Heart left ventricle (tissue), 13 donors: ENCODE measurements around the gene ARHGAP26.

Experiments
- POLR2A ChIP-seq, 2 donors: fragments of 450-650 bp; IDR thresholded peaks; one replicate each; pipeline ENCODE4 v1.6.1; 2017; ENCODE audit warnings: antibody characterized with exemption in 2 of 2, mild to moderate bottlenecking in 2 of 2, moderate library complexity in 2 of 2
- TF ChIP-seq, protein P1 (sequence below), 12 donors: fragments of 200-600 bp; sonication (generic) in 4 of 12; IDR thresholded peaks; one replicate each; pipeline versions ENCODE4 v1.5.0 to v1.8.0; 2018 to 2022; ENCODE audit warnings: antibody characterized with exemption in 12 of 12, mild to moderate bottlenecking in 5 of 12
- donor health status: ischemic (EF 13 %, LVEDD 7.1; RV severe dilation, severe dysfunction).
- donor health status: DM: no; HTN: yes; CAD: no.
- donor health status: DM: no; HTN: no; CAD: no.
- donor health status: ischemic (EF 25% LVEDD 6.9; RV normal size, moderate dysfunction).
- donor health status: ischemic (EF 25% LVEDD 5.7; RV mildly dilated, moderate dysfunction).
- donor health status: ischemic (EF 35%, LVEDD 5.7; RV mildly dilated, moderate dysfunction).
- donor health status: nonischemic (EF 11% LVEDD 7.7; RV severe dilation, severe dysfunction).
- donor health status: DM: yes; HTN: yes; CAD: no.
- donor health status: PGD.
- donor health status: ischemic (EF 29% LVEDD 5.4; RV normal size, mild dysfunction).
- donor health status: nonischemic (EF 23%, LVEDD 6.1; RV moderate dilation, normal function).

DNA sequence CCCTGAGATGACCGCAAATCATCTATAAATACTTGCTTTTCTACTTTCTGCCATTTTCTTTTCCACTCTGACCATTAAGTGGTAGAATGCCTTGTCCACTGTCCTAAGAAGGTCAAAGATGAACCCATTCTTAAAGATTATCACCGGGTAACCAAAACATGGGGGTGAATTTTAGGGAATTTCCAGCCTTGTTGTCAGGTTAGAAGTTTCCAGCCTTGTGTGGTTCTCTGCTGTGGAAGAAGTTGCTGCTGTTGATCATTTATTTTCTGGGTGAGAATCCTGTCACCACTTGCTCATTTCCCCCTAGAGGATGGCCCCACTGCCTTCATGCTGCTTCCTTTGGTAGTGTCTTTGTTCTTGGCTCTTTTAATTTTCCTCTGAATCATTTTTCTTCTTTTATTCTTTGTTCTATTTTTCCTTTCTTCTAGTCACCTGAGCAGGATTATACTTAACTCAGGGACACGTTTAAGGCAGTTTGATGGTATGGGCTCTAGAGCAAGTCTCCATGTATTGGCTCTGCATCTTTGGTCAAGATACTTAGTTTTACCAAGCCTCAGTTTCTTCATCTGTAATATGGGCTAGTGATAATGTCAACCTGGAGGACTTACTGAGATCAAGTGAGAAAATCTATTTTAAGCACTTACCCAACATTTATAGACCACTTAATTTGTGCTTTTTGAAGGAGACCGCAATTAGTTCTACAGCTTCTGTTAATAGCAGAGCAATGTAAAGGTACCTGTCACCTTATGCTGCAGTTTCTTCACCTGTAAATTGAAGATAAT lies 266.2 kb downstream of the ARHGAP26 start:
- TF ChIP-seq, protein P1, sequence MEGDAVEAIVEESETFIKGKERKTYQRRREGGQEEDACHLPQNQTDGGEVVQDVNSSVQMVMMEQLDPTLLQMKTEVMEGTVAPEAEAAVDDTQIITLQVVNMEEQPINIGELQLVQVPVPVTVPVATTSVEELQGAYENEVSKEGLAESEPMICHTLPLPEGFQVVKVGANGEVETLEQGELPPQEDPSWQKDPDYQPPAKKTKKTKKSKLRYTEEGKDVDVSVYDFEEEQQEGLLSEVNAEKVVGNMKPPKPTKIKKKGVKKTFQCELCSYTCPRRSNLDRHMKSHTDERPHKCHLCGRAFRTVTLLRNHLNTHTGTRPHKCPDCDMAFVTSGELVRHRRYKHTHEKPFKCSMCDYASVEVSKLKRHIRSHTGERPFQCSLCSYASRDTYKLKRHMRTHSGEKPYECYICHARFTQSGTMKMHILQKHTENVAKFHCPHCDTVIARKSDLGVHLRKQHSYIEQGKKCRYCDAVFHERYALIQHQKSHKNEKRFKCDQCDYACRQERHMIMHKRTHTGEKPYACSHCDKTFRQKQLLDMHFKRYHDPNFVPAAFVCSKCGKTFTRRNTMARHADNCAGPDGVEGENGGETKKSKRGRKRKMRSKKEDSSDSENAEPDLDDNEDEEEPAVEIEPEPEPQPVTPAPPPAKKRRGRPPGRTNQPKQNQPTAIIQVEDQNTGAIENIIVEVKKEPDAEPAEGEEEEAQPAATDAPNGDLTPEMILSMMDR (IDR thresholded peaks at IDR 0.05) = no peak
- no peak for TF ChIP-seq POLR2A (IDR thresholded peaks at IDR 0.05)
